ENCODE measurements around the gene OSBPL5.

- TF ChIP-seq CTCF (IDR thresholded peaks at IDR 0.05 in 8 of 11, conservative IDR thresholded peaks at IDR 0.05 in 3 of 11) (no peak), POLR2A (IDR thresholded peaks at IDR 0.05) (no peak), POLR2AphosphoS5 (IDR thresholded peaks at IDR 0.05) (peak in 2 of 3 donors; percentile 28 to 67)
These were observed 79.0 kb downstream of the OSBPL5 start for GRCh38 chr11:3086114-3086513.
